ENCODE data around the gene SH3RF3. TPM values are rescaled to one million over a fixed set of nuclear protein-coding genes. Genes with fewer than 3 reads are reported as not detected.
A peak's percentile ranks its signal among the peaks of the same experiment; 100 is the strongest.
"Not testable (repeated sequence)": the region's sequence is repeated elsewhere in the genome, so short reads cannot be mapped to it uniquely, and the experiment has no call there.

Gene SH3RF3
- total RNA-seq, 1 donor from 2014 or later = under 0.01 TPM

DNA sequence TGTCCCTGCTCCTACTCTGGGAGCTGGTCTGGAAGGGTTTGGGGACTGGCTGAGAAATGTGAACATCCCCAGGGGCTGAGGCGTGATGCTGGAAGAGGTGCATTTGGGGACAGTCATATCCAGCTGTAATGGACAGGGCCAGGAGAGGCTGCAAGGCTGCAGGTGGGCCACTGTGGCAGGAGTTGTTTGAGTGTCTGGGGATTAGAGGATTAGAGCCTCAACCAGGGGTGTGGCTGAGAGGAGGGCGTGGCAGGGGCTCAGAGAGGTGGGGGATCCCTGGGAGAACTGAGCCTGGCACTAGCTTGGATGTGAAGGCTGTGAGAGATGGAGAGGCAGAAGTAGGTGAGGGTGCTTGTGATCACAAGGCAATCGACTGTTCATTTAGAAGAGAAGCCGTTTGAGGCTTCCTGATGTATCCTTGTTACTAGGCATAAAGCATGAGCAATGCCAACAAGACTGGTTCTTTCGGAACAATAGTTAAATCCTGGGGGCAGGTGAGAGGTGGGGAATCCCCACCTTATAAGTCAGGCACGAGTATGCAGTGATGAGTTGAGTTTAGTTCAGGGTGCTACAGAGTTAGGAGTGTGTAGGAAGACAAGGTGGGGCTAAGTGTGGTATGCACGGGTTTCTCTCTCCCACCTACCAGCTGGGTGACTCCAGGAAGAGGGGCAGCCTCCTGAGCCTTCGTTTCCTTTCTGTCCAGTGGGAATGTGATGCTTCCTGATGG lies 31.9 kb downstream of the SH3RF3 start:
- H3K27me3 ChIP-seq (ENCODE audit: control insufficient read depth, insufficient read depth, low read length) = peaks cover 8% of the 10 kb centered on the region
- TF ChIP-seq, protein P1, sequence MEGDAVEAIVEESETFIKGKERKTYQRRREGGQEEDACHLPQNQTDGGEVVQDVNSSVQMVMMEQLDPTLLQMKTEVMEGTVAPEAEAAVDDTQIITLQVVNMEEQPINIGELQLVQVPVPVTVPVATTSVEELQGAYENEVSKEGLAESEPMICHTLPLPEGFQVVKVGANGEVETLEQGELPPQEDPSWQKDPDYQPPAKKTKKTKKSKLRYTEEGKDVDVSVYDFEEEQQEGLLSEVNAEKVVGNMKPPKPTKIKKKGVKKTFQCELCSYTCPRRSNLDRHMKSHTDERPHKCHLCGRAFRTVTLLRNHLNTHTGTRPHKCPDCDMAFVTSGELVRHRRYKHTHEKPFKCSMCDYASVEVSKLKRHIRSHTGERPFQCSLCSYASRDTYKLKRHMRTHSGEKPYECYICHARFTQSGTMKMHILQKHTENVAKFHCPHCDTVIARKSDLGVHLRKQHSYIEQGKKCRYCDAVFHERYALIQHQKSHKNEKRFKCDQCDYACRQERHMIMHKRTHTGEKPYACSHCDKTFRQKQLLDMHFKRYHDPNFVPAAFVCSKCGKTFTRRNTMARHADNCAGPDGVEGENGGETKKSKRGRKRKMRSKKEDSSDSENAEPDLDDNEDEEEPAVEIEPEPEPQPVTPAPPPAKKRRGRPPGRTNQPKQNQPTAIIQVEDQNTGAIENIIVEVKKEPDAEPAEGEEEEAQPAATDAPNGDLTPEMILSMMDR (IDR thresholded peaks at IDR 0.05; ENCODE audit: insufficient read depth, low read length, severe bottlenecking) = no peak
- H3K4me3 ChIP-seq (ENCODE audit: low read depth, low read length) = no peak overlapping the region
- no peaks in the 10 kb centered on the region for H3K36me3 ChIP-seq (ENCODE audit: control insufficient read depth, insufficient read depth, low read length)
- FAIRE-seq (no peak), DNase-seq (ENCODE audit: low read depth) (no peak)

DNA sequence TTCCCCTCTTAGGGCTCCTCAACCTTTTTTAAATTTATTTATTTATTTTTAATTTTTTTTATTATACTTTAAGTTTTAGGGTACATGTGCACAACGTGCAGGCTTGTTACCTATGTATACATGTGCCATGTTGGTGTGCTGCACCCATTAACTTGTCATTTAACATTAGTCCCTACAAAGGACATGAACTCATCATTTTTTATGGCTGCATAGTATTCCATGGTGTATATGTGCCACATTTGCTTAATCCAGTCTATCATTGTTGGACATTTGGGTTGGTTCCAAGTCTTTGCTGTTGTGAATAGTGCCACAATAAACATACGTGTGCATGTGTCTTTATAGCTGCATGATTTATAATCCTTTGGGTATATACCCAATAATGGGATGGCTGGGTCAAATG lies 33.4 kb downstream of the SH3RF3 start:
- FAIRE-seq; H3K27me3 ChIP-seq (ENCODE audit: control insufficient read depth, insufficient read depth, low read length); DNase-seq (ENCODE audit: low read depth); H3K36me3 ChIP-seq (ENCODE audit: control insufficient read depth, insufficient read depth, low read length); H3K4me3 ChIP-seq (ENCODE audit: low read depth, low read length): not testable (repeated sequence)

DNA sequence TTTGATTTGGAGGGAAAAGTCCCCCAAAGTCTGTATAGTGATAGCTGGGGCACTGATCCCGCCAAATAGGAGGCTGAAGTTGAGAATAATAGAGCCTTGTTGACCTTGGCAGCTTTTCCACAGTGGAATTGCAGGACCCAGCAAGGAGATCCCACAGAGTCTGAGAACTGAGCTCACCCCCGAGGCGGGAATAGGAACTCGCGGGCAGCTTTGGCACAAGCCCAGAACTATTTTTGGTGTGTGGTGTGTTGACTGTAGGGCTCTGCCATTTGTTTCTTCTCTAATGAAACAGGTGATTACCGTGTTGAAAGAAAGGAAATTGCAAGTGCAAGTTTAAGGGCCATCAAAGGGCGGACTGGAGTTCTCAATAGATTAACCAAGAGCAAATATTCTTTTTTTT lies 34.0 kb downstream of the SH3RF3 start:
- DNase-seq (ENCODE audit: low read depth) (no peak), FAIRE-seq (no peak)
- TF ChIP-seq, protein P1 (IDR thresholded peaks at IDR 0.05; ENCODE audit: insufficient read depth, low read length, severe bottlenecking) = no peak
- peaks cover 6% of the 10 kb centered on the region for H3K27me3 ChIP-seq (ENCODE audit: control insufficient read depth, insufficient read depth, low read length)
- no peak overlapping the region for H3K4me3 ChIP-seq (ENCODE audit: low read depth, low read length)
- H3K36me3 ChIP-seq (ENCODE audit: control insufficient read depth, insufficient read depth, low read length) = no peaks in the 10 kb centered on the region

DNA sequence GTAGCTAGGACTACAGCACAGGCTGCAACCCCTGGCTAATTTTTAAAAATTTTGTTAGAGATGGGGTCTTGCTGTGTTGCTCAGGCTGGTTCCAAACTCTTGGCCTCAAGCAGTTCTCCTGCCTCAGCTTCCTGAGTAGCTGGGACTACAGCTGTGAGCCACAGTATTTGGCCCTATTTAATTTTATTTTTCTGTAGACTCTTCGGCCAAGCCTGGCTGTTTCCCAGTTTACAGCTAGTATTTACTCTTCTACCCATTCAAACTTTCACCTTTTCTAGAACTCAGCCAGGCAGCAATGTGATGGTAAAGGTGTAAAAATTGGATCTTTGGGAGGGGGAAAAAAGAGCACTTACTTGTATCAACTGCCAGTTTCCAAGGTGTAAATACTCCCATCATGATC lies 35.3 kb downstream of the SH3RF3 start:
- H3K27me3 ChIP-seq (ENCODE audit: control insufficient read depth, insufficient read depth, low read length) = peaks cover 5% of the 10 kb centered on the region
- DNase-seq (ENCODE audit: low read depth) = no peak

GRCh38 chr2:109164739-109165221 lies 35.8 kb downstream of the SH3RF3 start:
- TF ChIP-seq, protein P1 (IDR thresholded peaks at IDR 0.05; ENCODE audit: insufficient read depth, low read length, severe bottlenecking) = no peak
- Histone ChIP-seq H3K36me3 (ENCODE audit: control insufficient read depth, insufficient read depth, low read length) (no peaks in the 10 kb centered on the region), H3K27me3 (ENCODE audit: control insufficient read depth, insufficient read depth, low read length) (peaks cover 5% of the 10 kb centered on the region), H3K4me3 (ENCODE audit: low read depth, low read length) (no peak overlapping the region)
- FAIRE-seq (peak; percentile 72), DNase-seq (ENCODE audit: low read depth) (no peak)

More for the DNA sequence above, 35.3 kb downstream of the SH3RF3 start:
- H3K36me3 ChIP-seq (ENCODE audit: control insufficient read depth, insufficient read depth, low read length) = no peaks in the 10 kb centered on the region
- TF ChIP-seq, protein P1 (IDR thresholded peaks at IDR 0.05; ENCODE audit: insufficient read depth, low read length, severe bottlenecking) = no peak
- no peak for FAIRE-seq
- H3K4me3 ChIP-seq (ENCODE audit: low read depth, low read length) = no peak overlapping the region

DNA sequence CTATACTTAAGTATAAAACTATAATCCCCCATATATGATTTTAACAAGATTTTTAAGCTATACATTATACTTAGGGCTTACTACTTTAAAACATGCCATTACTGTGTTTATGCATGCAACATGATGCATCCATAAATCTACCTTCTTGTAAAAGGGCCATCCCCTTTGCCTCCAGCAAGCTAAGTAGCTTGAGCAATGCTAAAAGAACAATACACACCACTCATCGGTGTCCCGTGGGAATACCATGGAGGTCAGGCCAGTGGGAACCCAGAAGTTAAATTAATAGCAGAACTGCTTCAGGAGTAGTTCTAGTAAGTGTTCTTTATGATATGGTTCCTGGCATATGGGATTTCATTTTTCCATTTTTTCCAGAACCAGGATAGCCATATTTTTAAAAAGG lies 37.8 kb downstream of the SH3RF3 start:
- TF ChIP-seq, protein P1 (IDR thresholded peaks at IDR 0.05; ENCODE audit: insufficient read depth, low read length, severe bottlenecking) = no peak
- peaks cover 2% of the 10 kb centered on the region for H3K27me3 ChIP-seq (ENCODE audit: control insufficient read depth, insufficient read depth, low read length)
- DNase-seq (ENCODE audit: low read depth) (no peak), FAIRE-seq (no peak)
- H3K4me3 ChIP-seq (ENCODE audit: low read depth, low read length) = no peak overlapping the region
- no peaks in the 10 kb centered on the region for H3K36me3 ChIP-seq (ENCODE audit: control insufficient read depth, insufficient read depth, low read length)

Data from bronchial epithelial cell (primary cell).